Vagina (tissue), 2 donors: ENCODE measurements around the gene CFAP100.

Experiments
- CTCF ChIP-seq, 3 experiments: fragments of 450-650 bp in 2 of 3; fragments of 200-600 bp in 1 of 3; sonication (generic) in 1 of 3; IDR thresholded peaks; one replicate each; pipeline ENCODE4 v1.5.1; 2017 to 2019; ENCODE audit warnings: antibody characterized with exemption in 3 of 3, mild to moderate bottlenecking in 2 of 3, moderate library complexity in 2 of 3
- POLR2AphosphoS5 ChIP-seq, 2 donors: sonication (generic); formaldehyde crosslinking; IDR thresholded peaks; one replicate each; pipeline ENCODE4 v1.9.0; 2017; ENCODE audit warnings: antibody characterized with exemption in 2 of 2, mild to moderate bottlenecking in 2 of 2, low read depth in 1 of 2; ENCODE audit not compliant: insufficient read depth in 1 of 2

- TF ChIP-seq POLR2AphosphoS5 (IDR thresholded peaks at IDR 0.05; ENCODE audit: insufficient read depth in 1 of 2, low read depth in 1 of 2) (no peak), CTCF (IDR thresholded peaks at IDR 0.05) (no peak)
Observed at GRCh38 chr3:126436826-126437717, 42.4 kb downstream of the CFAP100 start.
